ENCODE data around the gene C5orf63. TPM values are rescaled to one million over a fixed set of nuclear protein-coding genes. Genes with fewer than 3 reads are reported as not detected.

Gene C5orf63
- total RNA-seq, 2 experiments from 2014 or later, result 9.5 TPM

GRCh38 chr5:127001621-127002296, 71.5 kb downstream of the C5orf63 start:
- no peak for TF ChIP-seq CTCF (IDR thresholded peaks at IDR 0.05)
- Mint-ChIP-seq H3K4me3 (no peak overlapping the region), H3K36me3 (ENCODE audit: low read depth) (no peaks in the 10 kb centered on the region), H3K27me3 (no peaks in the 10 kb centered on the region), H3K9me3 (no peaks in the 10 kb centered on the region), H3K4me1 (ENCODE audit: low read depth) (no peaks in the 10 kb centered on the region), H3K27ac (no peak overlapping the region)
- CTCF ChIA-PET, result no interaction called here
- POLR2A ChIA-PET, result no interaction called here
- no peak for DNase-seq
- intact Hi-C loops (cut with micrococcal nuclease), result no loop called here
- no peak for ATAC-seq

Other genes starting within 250 kb of the C5orf63 start
- 1 to 10 TPM; 6.1 TPM for gene MARCHF3, start 42.9 kb downstream of the C5orf63 start, total RNA-seq
- gene MEGF10, start 217.3 kb upstream of the C5orf63 start, total RNA-seq, result not detected

All from activated CD8-positive, alpha-beta T cell treated with anti-CD3 and anti-CD28 coated beads for 36 hours (primary cell).